Thyroid gland (tissue), 4 donors: Measurements from ENCODE around the gene KIAA1755. TPM values are rescaled to one million over a fixed set of nuclear protein-coding genes. Genes with fewer than 3 reads are reported as not detected.

Experiments
- DNase-seq, 2 donors: peaks; one replicate each; pipeline ENCODE4 v3.0.0-alpha.2; 2019
- H3K27ac ChIP-seq, 3 donors: fragments of 200-600 bp; sonication (generic); 1 replicate in 2 of 3; 2 replicates in 1 of 3; pipeline ENCODE4 v1.5.1; 2016 to 2019; ENCODE audit warnings: mild to moderate bottlenecking in 1 of 3, moderate library complexity in 1 of 3
- H3K27me3 ChIP-seq: fragments of 200-600 bp; sonication (generic); one replicate; pipeline ENCODE4 v1.5.1; 2019
- H3K36me3 ChIP-seq, 2 donors: fragments of 200-600 bp; sonication (generic); one replicate each; pipeline ENCODE4 v1.5.1; 2016 to 2019
- H3K4me1 ChIP-seq, 2 donors: fragments of 200-600 bp; sonication (generic); one replicate each; pipeline ENCODE4 v1.5.1; 2017 to 2019
- H3K4me3 ChIP-seq, 3 donors: fragments of 200-600 bp; sonication (generic); replicated peaks in 1 of 3; 1 replicate in 2 of 3; 2 replicates in 1 of 3; pipeline ENCODE4 v1.5.1; 2016; ENCODE audit warnings: mild to moderate bottlenecking in 1 of 3
- H3K9me3 ChIP-seq: fragments of 200-600 bp; sonication (generic); one replicate; pipeline ENCODE4 v1.5.1; 2017
- CTCF ChIP-seq, 6 experiments: fragments of 200-600 bp in 3 of 6; fragments of 450-650 bp in 3 of 6; sonication (generic) in 3 of 6; IDR thresholded peaks; one replicate each; pipeline ENCODE4 v1.5.1; 2016 to 2019; ENCODE audit warnings: antibody characterized with exemption in 6 of 6, mild to moderate bottlenecking in 2 of 6, inconsistent platforms in 1 of 6, moderate library complexity in 1 of 6
- POLR2A ChIP-seq, 2 donors: fragments of 450-650 bp; IDR thresholded peaks; one replicate each; pipeline ENCODE4 v1.6.1; 2017; ENCODE audit warnings: antibody characterized with exemption in 2 of 2, mild to moderate bottlenecking in 2 of 2, moderate library complexity in 1 of 2
- WGBS, 2 donors: methylation state at CpG; one replicate each; pipeline ENCODE4 v1.1.5; 2017; 5-methylcytosine and 5-hydroxymethylcytosine counted together
- intact Hi-C: fragments of 100-400 bp; cut with DNase I; formaldehyde crosslinking; loops from one replicate; pipeline ENCODE4 v1.15.1; 2023
- total RNA-seq, 4 donors: library from RNA; depleted of rRNA; stranded (reverse); fragments of >200 nt; gene quantifications; one replicate each; pipeline ENCODE4 v1.2.3, GENCODE V29; 2016

Gene KIAA1755
- total RNA-seq, 4 donors from 2014 or later, result 1.0 to 5.5 (median 1.7) TPM

- Histone ChIP-seq H3K9me3 (no peaks in the 10 kb centered on the region), H3K4me1 (no peaks in the 10 kb centered on the region), H3K4me3 (no peak overlapping the region), H3K27me3 (no peaks in the 10 kb centered on the region), H3K36me3 (no peaks in the 10 kb centered on the region), H3K27ac (no peak overlapping the region)
- TF ChIP-seq POLR2A (IDR thresholded peaks at IDR 0.05) (no peak), CTCF (IDR thresholded peaks at IDR 0.05) (no peak)
- WGBS, 2 donors, result 85 to 92% methylated on average over 23 of the region's 23 CpGs
- intact Hi-C loops, result no loop called here
- DNase-seq, result no peak
Measured at GRCh38 chr20:38215194-38216182, 45.0 kb downstream of the KIAA1755 start.

GRCh38 chr20:38214256-38215193, 46.0 kb downstream of the KIAA1755 start:
- H3K9me3 ChIP-seq, result no peaks in the 10 kb centered on the region
- no peaks in the 10 kb centered on the region for H3K27me3 ChIP-seq
- intact Hi-C loops, result no loop called here
- no peak overlapping the region for H3K4me3 ChIP-seq
- WGBS, 2 donors, result 70 to 74% methylated on average over 19 of the region's 19 CpGs
- no peaks in the 10 kb centered on the region for H3K4me1 ChIP-seq
- H3K36me3 ChIP-seq, result no peaks in the 10 kb centered on the region
- DNase-seq, result no peak
- no peak for TF ChIP-seq CTCF (IDR thresholded peaks at IDR 0.05)
- no peak for TF ChIP-seq POLR2A (IDR thresholded peaks at IDR 0.05)
- H3K27ac ChIP-seq, result no peak overlapping the region

- WGBS, 2 donors, result 86 to 91% methylated on average over 1 to 5 of the region's 5 CpGs
- no peak for DNase-seq
- H3K27ac ChIP-seq, result no peak overlapping the region
- no peaks in the 10 kb centered on the region for H3K27me3 ChIP-seq
- H3K36me3 ChIP-seq, result no peaks in the 10 kb centered on the region
- TF ChIP-seq CTCF (IDR thresholded peaks at IDR 0.05) (no peak), POLR2A (IDR thresholded peaks at IDR 0.05) (no peak)
- no peak overlapping the region for H3K4me3 ChIP-seq
- H3K4me1 ChIP-seq, result no peaks in the 10 kb centered on the region
- intact Hi-C loops, result no loop called here
- H3K9me3 ChIP-seq, result no peaks in the 10 kb centered on the region
Measured at GRCh38 chr20:38213607-38213940, 47.0 kb downstream of the KIAA1755 start.

- Histone ChIP-seq H3K27ac (no peak overlapping the region), H3K36me3 (no peaks in the 10 kb centered on the region), H3K27me3 (no peaks in the 10 kb centered on the region), H3K4me1 (no peaks in the 10 kb centered on the region), H3K4me3 (no peak overlapping the region), H3K9me3 (no peaks in the 10 kb centered on the region)
- DNase-seq, result no peak
- WGBS, 2 donors, result 67 to 77% methylated on average over 8 to 16 of the region's 18 CpGs
- TF ChIP-seq POLR2A (IDR thresholded peaks at IDR 0.05) (no peak), CTCF (IDR thresholded peaks at IDR 0.05) (no peak)
- intact Hi-C loops, result no loop called here
Measured at GRCh38 chr20:38212806-38213606, 47.5 kb downstream of the KIAA1755 start.
